PC-3 (cell line): ENCODE results near the gene ACOT2. TPM values are rescaled to one million over a fixed set of nuclear protein-coding genes. Genes with fewer than 3 reads are reported as not detected.
"Not testable (repeated sequence)": the region's sequence is repeated elsewhere in the genome, so short reads cannot be mapped to it uniquely, and the experiment has no call there.

ENCODE experiments used
- ATAC-seq: fragments of 200-7000 bp; cut with Tn5 transposase; 2 replicates; pipeline ENCODE4 v1.9.1; 2020; ENCODE audit warnings: mild to moderate bottlenecking, moderate library complexity
- BruUV-seq: library from RNA; stranded (reverse); fragments of 400-500 nt; replicated peaks from 2 replicates; lab custom pipeline; 2021; lab: Mats Ljungman, UMichigan
- CTCF ChIA-PET: fragments of 300-600 bp; sonication (Branson Sonifier 250); formaldehyde crosslinking; loops from one replicate; lab custom pipeline; 2022; ENCODE audit warnings: antibody characterized with exemption; lab: Charles Lee
- POLR2A ChIA-PET: fragments of 300-600 bp; sonication (Branson Sonifier 250); formaldehyde crosslinking; loops from one replicate; lab custom pipeline; 2022; ENCODE audit warnings: antibody characterized with exemption; ENCODE audit not compliant: unreplicated experiment; lab: Charles Lee
- DNase-seq: peaks from one replicate; pipeline ENCODE4 v3.0.0-alpha.2; 2015
- H2AFZ ChIP-seq: fragments of 300-600 bp; sonication (generic); 2 replicates; pipeline ENCODE4 v1.6.0; 2016; ENCODE audit warnings: antibody characterized with exemption, low read length
- H3F3A ChIP-seq: fragments of 300-600 bp; sonication (generic); one replicate; pipeline ENCODE4 v1.6.0; 2017; ENCODE audit warnings: antibody characterized with exemption, low read length, control low read depth, mild to moderate bottlenecking; ENCODE audit not compliant: unreplicated experiment
- H3K27ac ChIP-seq: fragments of 300-600 bp; sonication (generic); 2 replicates; pipeline ENCODE4 v1.5.1; 2016; ENCODE audit warnings: mild to moderate bottlenecking, low read length
- H3K27me3 ChIP-seq: fragments of 300-600 bp; sonication (generic); 2 replicates; pipeline ENCODE4 v1.6.1; 2016; ENCODE audit warnings: low read length, mixed read lengths
- H3K36me3 ChIP-seq: fragments of 300-600 bp; sonication (generic); 2 replicates; pipeline ENCODE4 v1.6.1; 2016; ENCODE audit warnings: low read depth, mixed run types, low read length, mixed read lengths
- H3K4me1 ChIP-seq: fragments of 300-600 bp; sonication (generic); 2 replicates; pipeline ENCODE4 v1.5.1; 2016; ENCODE audit warnings: low read length; ENCODE audit not compliant: insufficient read depth
- H3K4me2 ChIP-seq: fragments of 300-600 bp; sonication (generic); 2 replicates; pipeline ENCODE4 v1.6.0; 2016; ENCODE audit warnings: low read length
- H3K4me3 ChIP-seq: fragments of 300-600 bp; sonication (generic); 2 replicates; pipeline ENCODE4 v1.5.1; 2016; ENCODE audit warnings: mild to moderate bottlenecking, low read length, mixed read lengths
- H3K79me2 ChIP-seq: fragments of 300-600 bp; sonication (generic); 2 replicates; pipeline ENCODE4 v1.6.1; 2017; ENCODE audit warnings: low read length, mixed read lengths
- H3K9ac ChIP-seq: fragments of 300-600 bp; sonication (generic); 2 replicates; pipeline ENCODE4 v1.6.0; 2016; ENCODE audit warnings: mild to moderate bottlenecking, low read length
- H3K9me2 ChIP-seq: fragments of 300-600 bp; sonication (generic); replicated peaks from 2 replicates; pipeline ENCODE4 v1.6.1; 2016; ENCODE audit warnings: mixed run types, low read length, mixed read lengths
- H3K9me3 ChIP-seq: fragments of 300-600 bp; sonication (generic); 2 replicates; pipeline ENCODE4 v1.6.1; 2016; ENCODE audit warnings: low read length, mixed read lengths
- H4K20me1 ChIP-seq: fragments of 300-600 bp; sonication (generic); 2 replicates; pipeline ENCODE4 v1.6.1; 2016; ENCODE audit warnings: low read length, mixed read lengths
- EZH2phosphoT487 ChIP-seq: fragments of 300-600 bp; sonication (generic); IDR thresholded peaks from 2 replicates; pipeline ENCODE4 v1.6.1; 2018; ENCODE audit warnings: mild to moderate bottlenecking, antibody characterized with exemption, low read length, borderline replicate concordance
- intact Hi-C: fragments of 100-400 bp; cut with micrococcal nuclease; formaldehyde crosslinking; loops from 2 replicates; pipeline ENCODE4 v1.9.0; 2023
- total RNA-seq: library from RNA; depleted of rRNA; stranded (reverse); fragments of >200 nt; gene quantifications from 2 replicates; pipeline ENCODE4 v1.2.3, GENCODE V29; 2014

Gene ACOT2
- total RNA-seq, 1 experiment from 2014 or later = 39.0 TPM

GRCh38 chr14:73542961-73543360 lies 26.1 kb upstream of the ACOT2 start:
- ATAC-seq, H3K9me3 ChIP-seq, intact Hi-C loops, H3K9ac ChIP-seq, POLR2A ChIA-PET, H3K79me2 ChIP-seq, CTCF ChIA-PET, H3K36me3 ChIP-seq, H2AFZ ChIP-seq, BruUV-seq, H3K27me3 ChIP-seq, H4K20me1 ChIP-seq, H3K4me1 ChIP-seq, H3F3A ChIP-seq, H3K27ac ChIP-seq, H3K4me3 ChIP-seq, H3K9me2 ChIP-seq, H3K4me2 ChIP-seq, DNase-seq: not testable (repeated sequence)

GRCh38 chr14:73545353-73545752 lies 23.7 kb upstream of the ACOT2 start:
- intact Hi-C loops, H3K27ac ChIP-seq, H3K79me2 ChIP-seq, H3K4me1 ChIP-seq, H3K9me3 ChIP-seq, H3K9ac ChIP-seq, H3K4me3 ChIP-seq, H3K9me2 ChIP-seq, POLR2A ChIA-PET, H3K27me3 ChIP-seq, H2AFZ ChIP-seq, H4K20me1 ChIP-seq, BruUV-seq, DNase-seq, H3K36me3 ChIP-seq, H3K4me2 ChIP-seq, H3F3A ChIP-seq, CTCF ChIA-PET: not testable (repeated sequence)
- peak; percentile 80 for ATAC-seq

GRCh38 chr14:73549097-73549496 lies 19.9 kb upstream of the ACOT2 start:
- H2AFZ ChIP-seq, H3K9me3 ChIP-seq, H4K20me1 ChIP-seq, H3K9me2 ChIP-seq, DNase-seq, CTCF ChIA-PET, H3K27ac ChIP-seq, H3K4me1 ChIP-seq, ATAC-seq, H3F3A ChIP-seq, H3K27me3 ChIP-seq, H3K36me3 ChIP-seq, H3K9ac ChIP-seq, BruUV-seq, H3K4me2 ChIP-seq, POLR2A ChIA-PET, intact Hi-C loops, H3K4me3 ChIP-seq, H3K79me2 ChIP-seq: not testable (repeated sequence)

- H3K9me3 ChIP-seq, intact Hi-C loops, H3K9ac ChIP-seq, DNase-seq, ATAC-seq, POLR2A ChIA-PET, BruUV-seq, H3K4me1 ChIP-seq, CTCF ChIA-PET, H3K79me2 ChIP-seq, H3K27me3 ChIP-seq, H3K9me2 ChIP-seq, H4K20me1 ChIP-seq, H3K36me3 ChIP-seq, H3F3A ChIP-seq, H3K4me3 ChIP-seq, H2AFZ ChIP-seq, H3K27ac ChIP-seq, H3K4me2 ChIP-seq: not testable (repeated sequence)
Observed at GRCh38 chr14:73549889-73550524, 19.0 kb upstream of the ACOT2 start.

- Histone ChIP-seq H2AFZ (no peak overlapping the region), H3F3A (no peaks in the 10 kb centered on the region), H3K4me2 (no peak overlapping the region), H3K27ac (no peak overlapping the region), H3K9me3 (no peaks in the 10 kb centered on the region), H3K79me2 (no peaks in the 10 kb centered on the region), H3K9me2 (no peaks in the 10 kb centered on the region), H4K20me1 (no peaks in the 10 kb centered on the region), H3K4me3 (no peak overlapping the region), H3K36me3 (no peaks in the 10 kb centered on the region), H3K4me1 (no peaks in the 10 kb centered on the region), H3K27me3 (no peaks in the 10 kb centered on the region), H3K9ac (no peak overlapping the region)
- POLR2A ChIA-PET = no interaction called here
- intact Hi-C loops = no loop called here
- DNase-seq (no peak), ATAC-seq (no peak)
- CTCF ChIA-PET = no interaction called here
- no peak for TF ChIP-seq EZH2phosphoT487
- no TSS peak for BruUV-seq
Observed at GRCh38 chr14:73553845-73554244, 15.2 kb upstream of the ACOT2 start.

- H2AFZ ChIP-seq, H3K27ac ChIP-seq, H3K9me3 ChIP-seq, H3K79me2 ChIP-seq, H3K9me2 ChIP-seq, BruUV-seq, ATAC-seq, H4K20me1 ChIP-seq, CTCF ChIA-PET, H3K4me3 ChIP-seq, H3K9ac ChIP-seq, intact Hi-C loops, H3K27me3 ChIP-seq, POLR2A ChIA-PET, DNase-seq, H3K4me2 ChIP-seq, H3K36me3 ChIP-seq, H3F3A ChIP-seq, H3K4me1 ChIP-seq: not testable (repeated sequence)
Observed at GRCh38 chr14:73557201-73557600, 11.8 kb upstream of the ACOT2 start.
